ENCODE results near the gene TMEM114. TPM values are rescaled to one million over a fixed set of nuclear protein-coding genes. Genes with fewer than 3 reads are reported as not detected.

Gene TMEM114
- total RNA-seq (2021) = not detected in 2 replicates
- Bru-seq, nascent RNA = percentile 7 among the genes with signal in this experiment
- BruChase-seq, experiment 1, labeled RNA remaining after a 2-hour chase = not detected
- not detected for BruChase-seq, experiment 2, labeled RNA remaining after a 6-hour chase
- long read RNA-seq = 0 reads

- Histone ChIP-seq H3K36me3 (ENCODE audit: low read depth) (no peaks in the 10 kb centered on the region), H3K27ac (no peak within 1 kb of the TSS), H3F3A (ENCODE audit: insufficient read depth, low read depth) (no peaks in the 10 kb centered on the region), H4K20me1 (ENCODE audit: insufficient read depth) (no peaks in the 10 kb centered on the region), H3K79me2 (ENCODE audit: low read depth) (no peaks in the 10 kb centered on the region), H3K27me3 (ENCODE audit: insufficient read depth, low read depth) (peaks cover 49% of the 10 kb centered on the region), H3K9me2 (ENCODE audit: insufficient read depth) (no peaks in the 10 kb centered on the region), H2AFZ (no peak within 1 kb of the TSS), H3K4me2 (no peak within 1 kb of the TSS), H3K4me1 (replicated peaks; ENCODE audit: insufficient read depth) (no peaks in the 10 kb centered on the region), H3K9me3 (ENCODE audit: insufficient read depth, low read depth) (0 out of 2 replicates have a peak, but pooled peaks cover 3% of the 10 kb centered on the region), H3K4me3 (no peak within 1 kb of the TSS)
- TF ChIP-seq EZH2 (IDR thresholded peaks at IDR 0.05; ENCODE audit: low read depth) (no peak), CTCF (conservative IDR thresholded peaks at IDR 0.05) (no peak)
- intact Hi-C loops (cut with micrococcal nuclease; ENCODE audit: unreplicated experiment) = no loop called here
- POLR2A ChIA-PET (ENCODE audit: unreplicated experiment) = no interaction called here
- CTCF ChIA-PET = no interaction called here
- DNase-seq = no peak
- BruUV-seq (replicated peaks) = no TSS peak
These were observed at the start of gene TMEM114 for GRCh38 chr16:8589900-8590688. Gene TMEM114 (minus strand): TSS chr16:8590511. CDS start chr16:8589838, 673 bp downstream.

DNA sequence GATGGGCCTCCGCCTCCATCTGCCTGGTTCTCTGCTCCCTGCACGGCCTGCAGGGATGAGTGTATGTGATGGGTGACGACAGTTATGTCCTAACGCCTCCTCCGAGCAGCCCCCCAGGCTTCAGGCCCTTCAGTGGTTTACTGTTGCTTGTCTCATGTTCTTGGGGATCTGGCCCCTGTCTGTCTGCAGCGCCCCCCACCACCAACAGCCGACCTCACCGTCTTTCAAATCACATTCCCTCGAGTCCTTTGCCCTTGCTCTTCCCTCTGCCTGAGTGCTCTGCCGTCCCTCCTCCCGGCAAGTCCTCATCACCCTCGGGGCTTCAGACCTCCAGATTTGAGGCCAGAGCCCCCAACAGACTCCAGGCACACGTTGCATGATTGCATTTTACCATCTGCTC is 49.4 kb upstream of the TMEM114 start:
- H3K4me2 ChIP-seq = no peak overlapping the region
- no peaks in the 10 kb centered on the region for H4K20me1 ChIP-seq (ENCODE audit: insufficient read depth)
- intact Hi-C loops (cut with micrococcal nuclease; ENCODE audit: unreplicated experiment) = no loop called here
- DNase-seq = no peak
- no peaks in the 10 kb centered on the region for H3F3A ChIP-seq (ENCODE audit: insufficient read depth, low read depth)
- CTCF ChIA-PET = no interaction called here
- no TSS peak for BruUV-seq (replicated peaks)
- H3K27ac ChIP-seq = no peak overlapping the region
- no peak overlapping the region for H2AFZ ChIP-seq
- H3K27me3 ChIP-seq (ENCODE audit: insufficient read depth, low read depth) = no peaks in the 10 kb centered on the region
- H3K9me2 ChIP-seq (ENCODE audit: insufficient read depth) = no peaks in the 10 kb centered on the region
- H3K36me3 ChIP-seq (ENCODE audit: low read depth) = peaks cover 13% of the 10 kb centered on the region; the same call in 1 of the 2 replicates
- no peak overlapping the region for H3K4me3 ChIP-seq
- no peaks in the 10 kb centered on the region for H3K9me3 ChIP-seq (ENCODE audit: insufficient read depth, low read depth)
- no peaks in the 10 kb centered on the region for H3K79me2 ChIP-seq (ENCODE audit: low read depth)
- POLR2A ChIA-PET (ENCODE audit: unreplicated experiment) = no interaction called here
- no peaks in the 10 kb centered on the region for H3K4me1 ChIP-seq (replicated peaks; ENCODE audit: insufficient read depth)
- no peak for TF ChIP-seq CTCF (conservative IDR thresholded peaks at IDR 0.05)
- no peak for TF ChIP-seq EZH2 (IDR thresholded peaks at IDR 0.05; ENCODE audit: low read depth)

- H3F3A ChIP-seq (ENCODE audit: insufficient read depth, low read depth) = no peaks in the 10 kb centered on the region
- ChIA-PET CTCF (interaction anchor here (0.5 kb wide), 1 partner anchor 422 kb away, joined by 4 read pairs; no protein-coding TSS in a partner anchor), POLR2A (ENCODE audit: unreplicated experiment) (no interaction called here)
- intact Hi-C loops (cut with micrococcal nuclease; ENCODE audit: unreplicated experiment) = no loop called here
- no TSS peak for BruUV-seq (replicated peaks)
- H3K9me3 ChIP-seq (ENCODE audit: insufficient read depth, low read depth) = no peaks in the 10 kb centered on the region
- no peaks in the 10 kb centered on the region for H4K20me1 ChIP-seq (ENCODE audit: insufficient read depth)
- no peaks in the 10 kb centered on the region; the same call in 1 of the 2 replicates for H3K36me3 ChIP-seq (ENCODE audit: low read depth)
- no peak overlapping the region for H3K4me2 ChIP-seq
- H3K27me3 ChIP-seq (ENCODE audit: insufficient read depth, low read depth) = no peaks in the 10 kb centered on the region
- H3K4me3 ChIP-seq = no peak overlapping the region
- no peak overlapping the region for H2AFZ ChIP-seq
- no peaks in the 10 kb centered on the region for H3K79me2 ChIP-seq (ENCODE audit: low read depth)
- no peaks in the 10 kb centered on the region for H3K4me1 ChIP-seq (replicated peaks; ENCODE audit: insufficient read depth)
- no peak for TF ChIP-seq EZH2 (IDR thresholded peaks at IDR 0.05; ENCODE audit: low read depth)
- no peak; the same call in 1 of the 2 replicates for TF ChIP-seq CTCF (conservative IDR thresholded peaks at IDR 0.05)
- no peaks in the 10 kb centered on the region for H3K9me2 ChIP-seq (ENCODE audit: insufficient read depth)
- no peak overlapping the region for H3K27ac ChIP-seq
- DNase-seq = no peak
These were observed 44.9 kb upstream of the TMEM114 start for GRCh38 chr16:8634991-8635736.
